ENCODE results near the gene APCDD1.
"Not testable (repeated sequence)": the region's sequence is repeated elsewhere in the genome, so short reads cannot be mapped to it uniquely, and the experiment has no call there.

DNA sequence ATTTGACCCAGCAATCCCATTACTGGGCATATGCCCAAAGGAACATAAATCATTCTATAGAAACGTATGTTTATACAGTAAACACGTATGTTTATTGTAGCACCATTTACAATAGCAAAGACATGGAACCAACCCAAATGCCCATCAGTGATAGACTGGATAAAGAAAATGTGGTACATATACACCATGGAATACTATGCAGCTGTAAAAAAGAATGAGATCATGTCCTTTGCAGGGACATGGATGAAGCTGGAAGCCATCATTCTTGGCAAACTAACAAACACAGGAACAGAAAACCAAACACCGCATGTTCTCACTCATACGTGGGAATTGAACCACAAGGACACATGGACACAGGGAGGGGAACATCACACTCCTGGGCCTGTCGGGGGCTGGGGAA is 84.7 kb downstream of the APCDD1 start:
- not testable (repeated sequence) for TF ChIP-seq ZC3H13 (CRISPR knock-in tag; IDR thresholded peaks at IDR 0.05); CHCHD3 (CRISPR knock-in tag; IDR thresholded peaks at IDR 0.05); ATF7 (IDR thresholded peaks at IDR 0.05); ATF7 (CRISPR knock-in tag; IDR thresholded peaks at IDR 0.05); ZNF577 (CRISPR knock-in tag; IDR thresholded peaks at IDR 0.05; ENCODE audit: borderline replicate concordance, low read depth); U2AF1 (optimal IDR thresholded peaks at IDR 0.05; ENCODE audit: low read depth, low read length); TBX3 (IDR thresholded peaks at IDR 0.05; ENCODE audit: borderline replicate concordance); ETV5 (CRISPR knock-in tag; IDR thresholded peaks at IDR 0.05; ENCODE audit: borderline replicate concordance); EZH2 (conservative IDR thresholded peaks at IDR 0.05; ENCODE audit: low read depth, low read length); ERF (CRISPR knock-in tag; IDR thresholded peaks at IDR 0.05); GATA4 (IDR thresholded peaks at IDR 0.05; ENCODE audit: borderline replicate concordance, low read depth)
- TF ChIP-seq, protein P1, sequence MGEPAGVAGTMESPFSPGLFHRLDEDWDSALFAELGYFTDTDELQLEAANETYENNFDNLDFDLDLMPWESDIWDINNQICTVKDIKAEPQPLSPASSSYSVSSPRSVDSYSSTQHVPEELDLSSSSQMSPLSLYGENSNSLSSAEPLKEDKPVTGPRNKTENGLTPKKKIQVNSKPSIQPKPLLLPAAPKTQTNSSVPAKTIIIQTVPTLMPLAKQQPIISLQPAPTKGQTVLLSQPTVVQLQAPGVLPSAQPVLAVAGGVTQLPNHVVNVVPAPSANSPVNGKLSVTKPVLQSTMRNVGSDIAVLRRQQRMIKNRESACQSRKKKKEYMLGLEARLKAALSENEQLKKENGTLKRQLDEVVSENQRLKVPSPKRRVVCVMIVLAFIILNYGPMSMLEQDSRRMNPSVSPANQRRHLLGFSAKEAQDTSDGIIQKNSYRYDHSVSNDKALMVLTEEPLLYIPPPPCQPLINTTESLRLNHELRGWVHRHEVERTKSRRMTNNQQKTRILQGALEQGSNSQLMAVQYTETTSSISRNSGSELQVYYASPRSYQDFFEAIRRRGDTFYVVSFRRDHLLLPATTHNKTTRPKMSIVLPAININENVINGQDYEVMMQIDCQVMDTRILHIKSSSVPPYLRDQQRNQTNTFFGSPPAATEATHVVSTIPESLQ (CRISPR knock-in tag; conservative IDR thresholded peaks at IDR 0.05) = not testable (repeated sequence)
- TF ChIP-seq, protein P2, sequence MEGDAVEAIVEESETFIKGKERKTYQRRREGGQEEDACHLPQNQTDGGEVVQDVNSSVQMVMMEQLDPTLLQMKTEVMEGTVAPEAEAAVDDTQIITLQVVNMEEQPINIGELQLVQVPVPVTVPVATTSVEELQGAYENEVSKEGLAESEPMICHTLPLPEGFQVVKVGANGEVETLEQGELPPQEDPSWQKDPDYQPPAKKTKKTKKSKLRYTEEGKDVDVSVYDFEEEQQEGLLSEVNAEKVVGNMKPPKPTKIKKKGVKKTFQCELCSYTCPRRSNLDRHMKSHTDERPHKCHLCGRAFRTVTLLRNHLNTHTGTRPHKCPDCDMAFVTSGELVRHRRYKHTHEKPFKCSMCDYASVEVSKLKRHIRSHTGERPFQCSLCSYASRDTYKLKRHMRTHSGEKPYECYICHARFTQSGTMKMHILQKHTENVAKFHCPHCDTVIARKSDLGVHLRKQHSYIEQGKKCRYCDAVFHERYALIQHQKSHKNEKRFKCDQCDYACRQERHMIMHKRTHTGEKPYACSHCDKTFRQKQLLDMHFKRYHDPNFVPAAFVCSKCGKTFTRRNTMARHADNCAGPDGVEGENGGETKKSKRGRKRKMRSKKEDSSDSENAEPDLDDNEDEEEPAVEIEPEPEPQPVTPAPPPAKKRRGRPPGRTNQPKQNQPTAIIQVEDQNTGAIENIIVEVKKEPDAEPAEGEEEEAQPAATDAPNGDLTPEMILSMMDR (CRISPR knock-in tag; IDR thresholded peaks at IDR 0.05) = not testable (repeated sequence)
- TF ChIP-seq, protein P3, sequence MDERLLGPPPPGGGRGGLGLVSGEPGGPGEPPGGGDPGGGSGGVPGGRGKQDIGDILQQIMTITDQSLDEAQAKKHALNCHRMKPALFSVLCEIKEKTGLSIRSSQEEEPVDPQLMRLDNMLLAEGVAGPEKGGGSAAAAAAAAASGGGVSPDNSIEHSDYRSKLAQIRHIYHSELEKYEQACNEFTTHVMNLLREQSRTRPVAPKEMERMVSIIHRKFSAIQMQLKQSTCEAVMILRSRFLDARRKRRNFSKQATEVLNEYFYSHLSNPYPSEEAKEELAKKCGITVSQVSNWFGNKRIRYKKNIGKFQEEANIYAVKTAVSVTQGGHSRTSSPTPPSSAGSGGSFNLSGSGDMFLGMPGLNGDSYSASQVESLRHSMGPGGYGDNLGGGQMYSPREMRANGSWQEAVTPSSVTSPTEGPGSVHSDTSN (CRISPR knock-in tag; IDR thresholded peaks at IDR 0.05) = not testable (repeated sequence)
- TF ChIP-seq, protein P4, sequence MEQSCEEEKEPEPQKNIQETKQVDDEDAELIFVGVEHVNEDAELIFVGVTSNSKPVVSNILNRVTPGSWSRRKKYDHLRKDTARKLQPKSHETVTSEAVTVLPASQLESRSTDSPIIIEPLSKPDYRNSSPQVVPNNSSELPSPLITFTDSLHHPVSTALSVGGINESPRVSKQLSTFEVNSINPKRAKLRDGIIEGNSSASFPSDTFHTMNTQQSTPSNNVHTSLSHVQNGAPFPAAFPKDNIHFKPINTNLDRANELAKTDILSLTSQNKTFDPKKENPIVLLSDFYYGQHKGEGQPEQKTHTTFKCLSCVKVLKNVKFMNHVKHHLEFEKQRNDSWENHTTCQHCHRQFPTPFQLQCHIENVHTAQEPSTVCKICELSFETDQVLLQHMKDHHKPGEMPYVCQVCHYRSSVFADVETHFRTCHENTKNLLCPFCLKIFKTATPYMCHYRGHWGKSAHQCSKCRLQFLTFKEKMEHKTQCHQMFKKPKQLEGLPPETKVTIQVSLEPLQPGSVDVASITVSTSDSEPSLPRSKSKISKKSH (CRISPR knock-in tag; IDR thresholded peaks at IDR 0.05; ENCODE audit: borderline replicate concordance) = not testable (repeated sequence)

Measured in HepG2 (cell line).